KOPT-K1 (cell line): ENCODE measurements around the gene DBF4B.

Experiments used
- H3K27ac ChIP-seq: fragments of 200-600 bp; sonication (generic); 2 replicates; pipeline ENCODE4 v1.5.1; 2016; ENCODE audit warnings: antibody characterized with exemption, mild to moderate bottlenecking, low read depth, low read length; ENCODE audit not compliant: poor library complexity, severe bottlenecking
- H3K36me3 ChIP-seq: fragments of 200-600 bp; sonication (generic); 2 replicates; pipeline ENCODE4 v1.5.1; 2017; ENCODE audit warnings: antibody characterized with exemption, mild to moderate bottlenecking, low read length, moderate library complexity; ENCODE audit not compliant: insufficient read depth
- H3K9me3 ChIP-seq: fragments of 200-600 bp; sonication (generic); 2 replicates; pipeline ENCODE4 v1.5.1; 2017; ENCODE audit warnings: antibody characterized with exemption, low read length, mild to moderate bottlenecking; ENCODE audit not compliant: insufficient read depth, poor library complexity, severe bottlenecking

The DBF4B gene

DNA sequence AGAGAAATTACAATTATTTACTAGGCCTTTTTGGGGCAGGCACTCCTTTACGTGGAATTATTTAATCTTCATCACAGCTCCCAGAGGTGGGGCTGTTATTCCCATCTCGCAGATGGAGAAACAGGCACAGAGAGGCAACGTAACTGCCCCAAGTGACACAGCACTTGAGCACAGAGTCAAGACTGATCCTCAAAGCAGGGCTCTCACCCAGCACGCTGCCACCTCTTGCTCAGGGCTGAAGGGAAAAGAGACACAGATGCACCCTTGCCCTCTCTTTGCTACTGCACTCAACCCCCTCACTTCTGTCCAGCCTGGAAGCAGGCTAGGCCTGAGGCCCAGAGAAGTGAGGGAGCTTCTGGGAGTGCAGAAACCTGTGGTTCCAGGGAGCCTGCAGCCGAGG, 54.7 kb downstream of the DBF4B start:
- Histone ChIP-seq H3K27ac (no peak overlapping the region), H3K9me3 (no peaks in the 10 kb centered on the region), H3K36me3 (no peaks in the 10 kb centered on the region)

DNA sequence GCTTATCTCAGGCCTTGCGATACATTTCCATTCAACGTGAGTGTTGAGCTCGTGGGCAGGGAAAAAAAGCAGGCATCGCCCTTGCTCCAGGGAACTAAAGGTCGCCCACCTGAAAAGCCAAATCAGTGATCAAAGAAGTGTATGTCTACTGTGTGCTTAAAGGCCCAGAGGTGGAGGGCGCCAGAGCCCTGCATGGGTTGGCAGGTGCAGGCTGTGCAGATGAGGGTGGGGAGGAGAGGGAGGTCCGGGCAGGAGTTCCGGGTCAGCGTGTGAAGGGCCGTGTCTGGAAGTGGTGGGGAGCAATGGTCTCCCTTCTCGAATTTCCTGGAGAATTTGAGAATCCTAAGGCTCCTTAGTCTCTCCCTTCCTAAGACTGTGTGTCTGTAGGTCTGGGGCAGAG, 57.5 kb downstream of the DBF4B start:
- no peaks in the 10 kb centered on the region for H3K36me3 ChIP-seq

DNA sequence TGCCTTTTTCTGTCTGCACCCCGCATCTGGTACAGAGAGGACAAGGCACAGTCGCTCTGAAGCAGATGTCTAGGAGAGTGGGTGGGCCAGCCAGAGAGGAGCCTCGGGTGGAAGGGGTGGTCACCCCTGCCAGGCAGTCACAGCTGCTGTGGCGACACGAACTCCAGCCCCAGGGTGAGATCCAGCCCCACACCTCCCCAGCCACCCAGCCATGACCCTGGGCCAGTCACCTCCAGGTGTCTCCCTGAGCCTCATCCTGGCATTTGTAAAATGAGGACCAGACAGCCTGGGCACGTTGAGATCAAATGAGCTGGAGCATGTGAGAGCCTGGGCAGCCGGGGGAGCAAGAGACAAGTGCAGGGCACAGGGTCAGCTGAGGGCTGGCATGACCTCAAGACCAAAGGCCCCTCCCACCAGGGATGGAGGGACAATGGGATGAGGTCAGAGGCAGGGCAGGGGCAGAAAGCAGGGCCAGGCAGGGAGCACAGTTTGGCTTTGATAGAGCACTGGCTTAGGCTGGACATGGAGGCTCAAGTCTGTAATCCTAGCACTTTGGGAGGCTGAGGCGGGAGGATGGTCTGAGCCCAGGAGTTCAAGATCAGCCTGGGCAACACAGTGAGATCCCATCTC, 58.1 kb downstream of the DBF4B start:
- Histone ChIP-seq H3K27ac (no peak overlapping the region), H3K36me3 (no peaks in the 10 kb centered on the region), H3K9me3 (no peaks in the 10 kb centered on the region)

More for the DNA sequence above, 57.5 kb downstream of the DBF4B start:
- Histone ChIP-seq H3K27ac (no peak overlapping the region), H3K9me3 (no peaks in the 10 kb centered on the region)

DNA sequence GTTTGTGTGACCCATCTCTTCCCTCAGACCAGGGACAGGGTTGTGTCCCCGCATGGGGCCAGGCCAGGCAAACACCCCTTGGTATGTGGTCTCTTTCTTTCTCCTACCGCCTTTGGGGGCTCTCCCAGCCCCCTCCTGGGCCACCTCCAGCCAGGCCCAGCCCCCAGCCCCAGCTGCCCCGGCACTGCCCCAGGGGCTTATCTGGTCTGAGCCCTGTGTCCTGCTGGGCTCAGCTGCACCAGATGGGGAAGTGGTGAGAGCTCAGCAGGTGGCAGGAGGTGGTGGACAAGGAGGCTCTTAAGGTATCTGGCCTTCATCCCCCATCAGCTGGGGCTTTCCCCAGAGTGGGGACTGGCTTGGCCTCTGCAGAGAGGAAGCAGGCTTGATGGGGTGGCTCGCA, 59.0 kb downstream of the DBF4B start:
- H3K36me3 ChIP-seq: no peaks in the 10 kb centered on the region
- H3K27ac ChIP-seq: no peak overlapping the region
- H3K9me3 ChIP-seq: no peaks in the 10 kb centered on the region

DNA sequence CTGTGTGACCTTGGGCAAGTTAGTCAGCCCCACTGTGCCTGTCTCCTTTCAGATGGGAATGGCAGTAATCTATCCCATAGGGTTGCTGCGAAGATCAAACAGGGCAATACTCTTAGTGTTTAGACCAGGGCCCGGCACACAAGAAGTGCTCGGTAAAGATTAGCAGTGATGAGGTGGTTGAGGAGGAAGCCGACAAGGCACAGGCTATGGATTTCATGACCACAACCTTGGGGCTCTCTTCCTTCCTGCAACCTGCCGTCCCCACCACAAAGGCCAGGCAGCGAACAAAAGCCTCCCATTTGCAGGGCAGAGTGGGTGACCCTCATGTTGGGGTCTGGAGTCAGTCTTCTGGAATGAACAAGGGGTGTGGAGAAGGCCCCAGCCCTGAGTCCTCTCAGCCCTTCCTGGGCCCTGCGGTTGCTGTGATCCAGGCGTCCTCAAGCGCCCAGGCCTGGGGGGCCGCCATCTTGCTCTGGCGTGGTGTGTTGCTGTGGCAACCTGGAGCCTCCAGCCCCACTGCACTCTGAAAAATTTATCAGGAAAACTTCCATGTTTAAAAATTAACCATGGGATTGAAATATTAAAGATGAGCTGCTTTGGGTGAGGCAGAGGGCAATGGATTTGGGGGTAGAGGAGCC, 60.2 kb downstream of the DBF4B start:
- H3K36me3 ChIP-seq: no peaks in the 10 kb centered on the region
- H3K27ac ChIP-seq: no peak overlapping the region
- H3K9me3 ChIP-seq: no peaks in the 10 kb centered on the region

DNA sequence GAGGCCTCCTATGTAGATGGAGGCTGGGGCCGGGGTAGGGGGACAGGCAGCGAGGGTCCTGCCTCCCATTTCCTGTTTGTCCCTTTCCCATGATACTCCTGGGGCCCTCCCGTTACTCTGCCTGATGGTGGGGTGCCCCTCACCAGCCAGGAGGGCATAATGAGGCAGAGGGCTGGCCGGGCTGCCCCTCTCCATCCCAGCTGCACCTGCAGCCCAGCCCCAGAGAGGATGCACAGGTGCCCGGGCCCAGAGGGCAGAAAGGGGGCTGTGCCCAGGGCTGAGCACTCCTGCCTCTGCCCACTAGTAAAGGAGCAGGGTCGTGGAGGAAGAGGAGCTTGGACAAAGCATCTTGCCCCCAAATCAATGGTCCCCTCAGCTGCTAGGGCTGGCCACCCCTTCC, 60.8 kb downstream of the DBF4B start:
- H3K27ac ChIP-seq: no peak overlapping the region
- no peaks in the 10 kb centered on the region for H3K36me3 ChIP-seq
- H3K9me3 ChIP-seq: no peaks in the 10 kb centered on the region

DNA sequence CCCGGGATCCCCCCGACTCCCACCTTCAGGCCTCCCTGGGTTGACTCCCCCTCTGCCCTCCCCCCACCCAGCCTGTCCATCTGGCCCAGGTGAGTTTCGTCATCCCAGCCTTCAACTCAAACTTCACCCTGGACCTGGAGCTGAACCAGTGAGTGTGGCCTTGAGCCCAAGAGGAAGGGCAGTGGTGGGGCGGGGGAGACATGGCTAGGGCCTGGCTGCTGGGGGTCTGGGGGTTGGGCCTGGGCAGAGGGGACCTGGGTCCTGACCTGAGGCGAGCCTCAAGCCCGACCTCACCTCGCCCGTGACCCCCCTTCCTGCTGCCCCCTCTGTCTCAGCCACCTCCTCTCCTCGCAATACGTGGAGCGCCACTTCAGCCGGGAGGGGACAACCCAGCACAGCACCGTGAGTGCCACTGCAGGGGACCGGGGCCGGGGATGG, 61.2 kb downstream of the DBF4B start:
- Histone ChIP-seq H3K9me3 (no peaks in the 10 kb centered on the region), H3K27ac (no peak overlapping the region), H3K36me3 (no peaks in the 10 kb centered on the region)

DNA sequence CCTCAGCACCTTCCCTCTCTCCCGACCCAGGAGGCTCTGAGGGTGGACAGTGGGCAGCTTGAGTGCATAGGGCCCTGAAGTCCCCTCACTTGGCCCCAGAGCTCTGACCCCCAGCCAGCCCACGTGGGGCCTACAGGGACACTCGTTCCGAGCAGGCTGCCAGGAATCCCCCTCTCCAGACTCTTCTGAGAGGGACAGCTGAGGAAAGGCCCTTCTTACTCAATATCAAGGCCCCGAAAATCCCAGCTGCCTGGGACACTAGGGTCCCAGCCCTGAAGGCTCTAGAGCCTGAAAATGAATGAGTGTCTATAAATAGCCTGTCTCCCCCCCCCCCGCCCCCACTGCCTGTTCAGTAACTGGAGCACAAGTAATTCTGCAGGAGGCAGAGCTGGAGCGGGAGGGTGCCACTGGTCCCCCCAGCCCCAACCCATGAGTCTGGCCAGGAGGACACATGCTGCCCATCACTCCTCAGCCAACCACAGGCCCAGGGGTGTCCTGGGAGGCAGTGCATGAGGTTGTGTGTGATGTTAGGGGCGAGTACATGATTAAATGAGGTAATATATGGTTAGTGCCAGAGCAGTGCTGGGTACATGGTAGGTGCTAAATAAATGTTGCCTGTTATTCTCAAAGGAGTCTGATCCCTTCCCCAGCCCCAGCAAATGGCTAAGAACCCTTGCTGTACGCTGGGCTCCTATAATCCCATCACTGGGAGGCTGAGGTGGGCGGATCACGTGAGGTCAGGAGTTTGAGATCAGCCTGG, 61.9 kb downstream of the DBF4B start:
- H3K9me3 ChIP-seq: no peaks in the 10 kb centered on the region
- H3K27ac ChIP-seq: no peak overlapping the region
- H3K36me3 ChIP-seq: no peaks in the 10 kb centered on the region

DNA sequence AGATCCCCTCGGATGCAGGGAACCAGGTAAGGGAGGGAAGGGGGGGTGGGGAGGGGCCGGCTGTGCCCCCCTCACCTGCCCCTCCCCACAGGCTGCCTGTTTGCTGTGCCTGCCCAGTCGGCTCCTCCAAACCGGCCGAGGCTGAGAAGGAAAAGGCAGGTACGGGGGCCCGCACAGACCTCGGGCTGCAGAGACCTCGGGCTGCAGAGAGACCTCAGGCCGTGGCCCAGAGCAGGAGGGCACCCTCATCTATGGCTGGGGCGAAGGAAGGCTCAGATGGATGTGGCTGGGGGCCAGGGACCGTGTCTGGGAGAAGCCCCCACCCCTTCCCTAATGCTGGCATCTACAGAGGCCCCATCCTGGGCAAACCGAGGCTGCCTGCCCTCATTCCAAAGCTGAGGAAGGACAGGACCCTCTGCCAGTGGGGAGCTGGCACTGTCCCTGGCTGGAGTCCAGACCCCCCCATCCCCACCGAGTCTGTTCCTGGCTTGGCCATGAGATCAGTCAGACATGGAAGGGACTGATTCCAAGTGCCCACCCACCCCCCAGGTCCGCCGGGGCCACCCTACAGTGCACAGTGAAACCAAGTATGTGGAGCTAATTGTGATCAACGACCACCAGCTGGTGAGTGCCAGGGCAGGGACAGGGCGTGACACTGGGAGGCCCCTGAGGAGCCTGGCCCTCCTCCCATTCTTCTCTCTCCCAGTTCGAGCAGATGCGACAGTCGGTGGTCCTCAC, 64.0 kb downstream of the DBF4B start:
- no peak overlapping the region for H3K27ac ChIP-seq
- H3K36me3 ChIP-seq: no peaks in the 10 kb centered on the region
- no peaks in the 10 kb centered on the region for H3K9me3 ChIP-seq

DNA sequence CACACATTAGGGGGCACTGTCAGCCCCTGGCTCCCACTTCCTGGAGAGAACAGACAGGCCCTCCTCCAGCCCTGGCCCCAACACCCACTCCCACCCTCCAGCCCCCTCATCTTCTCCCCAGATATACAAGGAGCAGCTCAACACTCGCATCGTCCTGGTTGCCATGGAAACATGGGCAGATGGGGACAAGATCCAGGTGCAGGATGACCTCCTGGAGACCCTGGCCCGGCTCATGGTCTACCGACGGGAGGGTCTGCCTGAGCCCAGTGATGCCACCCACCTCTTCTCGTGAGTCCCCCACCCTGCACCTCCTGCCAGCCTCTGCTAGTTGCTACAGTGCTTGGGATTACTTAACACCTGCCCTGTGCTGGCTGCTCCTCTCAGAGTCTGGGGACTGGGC, 64.7 kb downstream of the DBF4B start:
- no peaks in the 10 kb centered on the region for H3K9me3 ChIP-seq
- no peaks in the 10 kb centered on the region for H3K36me3 ChIP-seq
- no peak overlapping the region for H3K27ac ChIP-seq

DNA sequence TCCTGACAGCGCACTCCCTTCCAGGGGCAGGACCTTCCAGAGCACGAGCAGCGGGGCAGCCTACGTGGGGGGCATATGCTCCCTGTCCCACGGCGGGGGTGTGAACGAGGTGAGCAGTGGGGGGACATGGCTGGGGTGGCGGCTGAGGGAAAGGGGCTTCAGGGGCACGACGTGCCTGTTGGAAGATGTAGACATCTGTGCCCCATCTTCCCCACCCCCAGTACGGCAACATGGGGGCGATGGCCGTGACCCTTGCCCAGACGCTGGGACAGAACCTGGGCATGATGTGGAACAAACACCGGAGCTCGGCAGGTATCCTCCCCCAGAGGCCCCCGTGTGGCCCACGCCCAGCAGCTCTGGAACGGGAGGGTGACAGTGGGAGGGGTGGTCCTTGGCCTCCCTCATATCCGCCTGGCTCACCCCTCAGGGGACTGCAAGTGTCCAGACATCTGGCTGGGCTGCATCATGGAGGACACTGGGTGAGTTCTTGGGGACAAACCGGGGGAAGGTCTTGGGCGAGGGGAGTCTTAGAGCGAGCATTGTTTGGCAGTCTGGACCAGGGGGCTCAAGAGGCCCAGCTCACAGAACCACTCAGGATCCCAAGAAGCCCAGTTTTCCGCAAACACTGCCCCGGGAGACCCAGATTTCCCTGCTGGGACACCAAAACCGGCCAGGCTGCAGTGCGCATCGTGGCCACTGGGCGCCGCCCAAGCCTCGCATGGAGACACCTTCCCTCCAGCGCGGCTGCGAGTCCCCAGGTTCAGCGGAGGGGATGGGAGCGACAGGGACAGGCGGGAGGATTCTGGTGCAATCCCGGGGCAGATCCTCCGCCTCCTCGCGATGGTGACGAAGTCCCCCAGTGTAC, 66.0 kb downstream of the DBF4B start:
- H3K9me3 ChIP-seq: no peaks in the 10 kb centered on the region
- H3K27ac ChIP-seq: no peak overlapping the region
- no peaks in the 10 kb centered on the region for H3K36me3 ChIP-seq

DNA sequence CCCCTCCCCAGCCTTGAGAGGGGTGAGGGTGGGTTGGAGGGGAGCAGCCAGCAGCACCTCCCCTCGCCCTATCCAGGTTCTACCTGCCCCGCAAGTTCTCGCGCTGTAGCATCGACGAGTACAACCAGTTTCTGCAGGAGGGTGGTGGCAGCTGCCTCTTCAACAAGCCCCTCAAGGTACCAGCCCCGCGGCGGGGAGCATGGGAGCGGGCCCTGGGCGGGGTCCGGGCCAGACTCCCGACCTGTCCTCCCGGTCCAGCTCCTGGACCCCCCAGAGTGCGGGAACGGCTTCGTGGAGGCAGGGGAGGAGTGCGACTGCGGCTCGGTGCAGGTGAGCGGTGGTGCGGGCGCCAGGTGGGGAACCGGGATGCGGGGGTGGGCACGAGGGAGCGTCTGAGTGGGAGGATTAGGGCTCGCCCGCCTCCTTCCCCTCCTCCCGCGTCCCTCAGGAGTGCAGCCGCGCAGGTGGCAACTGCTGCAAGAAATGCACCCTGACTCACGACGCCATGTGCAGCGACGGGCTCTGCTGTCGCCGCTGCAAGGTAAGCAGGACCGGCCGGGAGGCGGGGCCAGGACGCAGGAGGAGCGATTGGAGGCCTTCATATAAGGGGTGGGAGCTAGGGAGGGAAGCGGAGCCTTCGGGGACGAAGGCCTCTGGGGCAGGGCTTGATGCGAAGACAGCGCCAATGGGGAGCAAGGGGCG, 66.8 kb downstream of the DBF4B start:
- H3K9me3 ChIP-seq: no peaks in the 10 kb centered on the region
- no peak overlapping the region for H3K27ac ChIP-seq
- H3K36me3 ChIP-seq: no peaks in the 10 kb centered on the region

DNA sequence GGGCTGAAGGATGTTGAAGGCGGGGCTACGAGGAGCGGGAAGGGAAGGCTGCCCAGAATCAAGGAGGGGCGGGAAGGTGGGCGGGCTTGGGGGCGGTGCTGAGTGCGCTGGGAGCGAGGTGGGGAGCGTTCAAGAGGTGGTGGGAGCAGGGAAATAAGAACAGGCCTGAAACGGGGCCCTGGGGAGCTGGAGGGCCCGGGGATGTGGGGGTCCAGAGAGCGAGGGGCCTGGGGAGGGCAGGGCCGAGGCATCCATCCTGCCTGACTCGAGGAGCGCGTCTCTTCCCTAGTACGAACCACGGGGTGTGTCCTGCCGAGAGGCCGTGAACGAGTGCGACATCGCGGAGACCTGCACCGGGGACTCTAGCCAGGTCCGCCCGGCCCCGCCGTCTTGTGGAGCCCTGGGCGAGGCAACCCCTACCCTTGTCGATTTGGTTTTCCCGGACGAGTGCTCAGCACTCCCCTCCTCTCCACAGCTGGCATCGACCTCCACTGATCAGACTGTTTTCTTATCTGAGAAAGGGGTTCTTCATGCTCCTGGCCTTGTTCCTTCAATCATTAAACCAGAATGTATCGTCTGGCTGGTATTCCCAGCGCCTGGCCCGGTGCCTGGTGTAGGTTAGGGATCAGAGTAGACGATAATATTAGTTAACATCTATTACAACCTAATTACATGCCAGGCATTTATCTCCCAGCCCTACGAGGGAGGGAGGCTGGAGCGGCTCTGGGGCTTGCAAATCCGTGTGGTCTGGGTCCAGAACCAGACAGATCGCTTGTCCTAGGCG, 67.6 kb downstream of the DBF4B start:
- H3K27ac ChIP-seq: no peak overlapping the region
- H3K36me3 ChIP-seq: no peaks in the 10 kb centered on the region
- no peaks in the 10 kb centered on the region for H3K9me3 ChIP-seq
